ENCODE measurements around the gene NUP85.
"Not testable (repeated sequence)": the region's sequence is repeated elsewhere in the genome, so short reads cannot be mapped to it uniquely, and the experiment has no call there.

NUP85 gene

GRCh38 chr17:75266316-75267152 lies 61.1 kb downstream of the NUP85 start:
- in situ Hi-C loops (cut with HindIII; ENCODE audit: low sequenced_read_pairs) = no loop called here

DNA sequence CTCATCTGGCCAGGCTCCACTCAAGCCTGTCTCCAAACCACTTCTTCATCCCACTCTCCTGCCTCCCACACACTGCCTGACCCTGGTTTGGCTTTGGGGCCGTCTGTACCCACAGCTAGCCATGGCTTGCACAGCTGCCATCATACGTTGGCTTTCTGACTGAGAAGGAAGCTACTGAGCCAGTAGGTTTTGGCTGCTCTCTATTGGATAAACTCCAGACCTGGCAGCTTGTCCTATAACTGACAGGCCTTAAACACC lies 61.6 kb downstream of the NUP85 start:
- in situ Hi-C loops (cut with HindIII; ENCODE audit: low sequenced_read_pairs) = no loop called here

GRCh38 chr17:75267411-75268232 lies 62.1 kb downstream of the NUP85 start:
- in situ Hi-C loops (cut with HindIII; ENCODE audit: low sequenced_read_pairs) = no loop called here

DNA sequence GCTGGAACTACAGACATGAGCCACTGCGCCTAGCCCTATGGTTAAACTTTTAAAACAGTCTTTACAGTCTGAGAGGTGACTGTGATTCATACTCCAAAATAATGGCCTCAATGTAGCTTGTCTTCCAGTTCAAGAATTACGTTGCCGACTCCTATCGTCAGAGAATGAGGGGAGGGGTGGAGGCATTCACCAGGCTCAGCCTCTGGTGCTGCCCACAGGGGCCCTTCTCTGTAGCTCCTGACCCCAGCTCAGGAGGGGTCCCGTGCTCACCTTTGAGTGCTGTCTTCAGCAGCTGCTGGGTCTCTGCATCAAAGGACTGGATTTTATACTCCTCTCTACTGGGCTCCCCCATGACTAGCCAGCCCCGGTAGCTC lies 64.4 kb downstream of the NUP85 start:
- in situ Hi-C loops (cut with HindIII; ENCODE audit: low sequenced_read_pairs) = no loop called here

GRCh38 chr17:75270218-75270965 lies 64.9 kb downstream of the NUP85 start:
- in situ Hi-C loops (cut with HindIII; ENCODE audit: low sequenced_read_pairs) = no loop called here

GRCh38 chr17:75270966-75271232 lies 65.4 kb downstream of the NUP85 start, which contains the start of gene MIF4GD:
Gene MIF4GD, minus strand, starts transcription at chr17:75271231. Its CDS starts 1,036 bp downstream, at chr17:75270195.
- in situ Hi-C loops (cut with HindIII; ENCODE audit: low sequenced_read_pairs) = no loop called here

DNA sequence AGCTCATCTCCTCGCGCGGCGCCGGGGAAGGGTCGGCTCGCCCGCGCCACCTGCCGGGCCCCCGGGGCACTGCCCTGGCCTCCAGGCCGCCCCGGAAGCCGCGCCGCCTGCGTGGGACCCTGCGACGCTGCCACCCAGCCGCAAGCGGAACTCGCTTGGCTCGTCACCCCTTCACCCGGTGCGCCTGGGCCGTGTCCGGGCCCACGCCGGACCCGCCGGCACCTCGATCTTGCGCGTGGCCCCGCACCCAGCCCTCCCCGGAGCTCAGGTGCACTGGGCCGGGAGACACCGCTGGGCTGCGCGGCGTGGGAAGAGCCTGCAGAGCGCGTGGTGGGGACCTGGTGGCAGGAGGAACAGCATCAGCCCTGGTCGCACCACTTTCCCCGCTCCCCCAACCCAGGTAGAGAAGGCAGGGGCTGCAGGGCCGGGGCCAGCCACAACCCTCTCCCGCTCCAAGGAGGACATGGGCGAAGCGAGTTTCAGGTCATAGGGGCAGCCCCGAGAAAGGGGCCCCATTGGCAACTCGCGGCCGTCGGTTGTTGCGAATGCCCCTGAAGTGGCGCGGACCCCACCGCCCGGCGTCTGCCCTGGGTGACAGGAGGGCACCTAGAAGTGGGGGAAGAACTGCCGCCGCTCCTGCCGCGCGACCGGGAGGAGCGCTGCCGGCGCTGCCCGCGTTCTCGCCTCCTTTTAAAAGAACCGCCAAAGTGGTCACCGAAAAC lies 65.9 kb downstream of the NUP85 start:
- in situ Hi-C loops (cut with HindIII; ENCODE audit: low sequenced_read_pairs) = no loop called here

DNA sequence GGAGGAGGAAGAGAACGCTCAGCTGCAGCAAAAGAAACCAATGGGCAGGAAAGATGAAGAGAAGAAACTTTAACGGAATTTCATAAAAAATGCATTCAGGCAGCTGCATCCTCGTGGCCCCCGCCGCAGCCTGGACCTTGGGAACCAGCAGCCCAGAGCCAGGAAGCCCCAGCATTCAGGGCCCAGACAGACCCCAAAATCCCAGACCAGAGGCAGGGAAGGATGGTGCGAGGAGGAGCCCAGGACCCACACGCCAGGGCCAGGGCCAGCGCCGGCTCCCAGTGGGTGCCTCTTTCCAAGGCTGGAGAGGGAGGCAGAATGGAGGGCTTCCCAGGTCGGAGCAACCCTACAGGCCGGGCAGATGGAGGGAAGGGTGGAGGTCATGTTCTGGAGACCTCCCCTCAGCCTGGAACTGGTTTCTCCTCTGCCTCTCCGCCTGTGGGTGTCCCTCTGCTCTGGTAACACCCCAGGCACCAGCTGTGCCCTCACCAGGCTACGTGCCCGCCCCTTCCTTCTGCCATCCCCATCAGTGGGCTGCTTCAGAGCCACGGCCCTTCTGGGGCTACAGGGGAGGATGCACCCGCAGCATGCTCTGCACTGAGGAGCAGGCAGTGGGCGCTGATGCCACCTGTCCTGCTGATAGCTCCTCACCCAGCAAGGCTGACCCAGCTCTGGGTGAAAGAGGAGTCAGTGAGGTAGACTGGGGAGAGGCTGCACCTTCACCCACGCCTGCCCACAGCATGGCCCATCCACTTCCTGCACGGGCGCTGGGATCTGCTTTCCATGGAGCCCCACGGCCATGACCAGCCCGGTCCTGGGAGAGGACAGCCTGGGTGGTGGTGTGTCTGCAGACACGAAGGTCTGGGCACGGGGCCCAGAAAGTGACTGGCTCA lies 66.7 kb downstream of the NUP85 start:
- in situ Hi-C loops (cut with HindIII; ENCODE audit: low sequenced_read_pairs) = no loop called here

DNA sequence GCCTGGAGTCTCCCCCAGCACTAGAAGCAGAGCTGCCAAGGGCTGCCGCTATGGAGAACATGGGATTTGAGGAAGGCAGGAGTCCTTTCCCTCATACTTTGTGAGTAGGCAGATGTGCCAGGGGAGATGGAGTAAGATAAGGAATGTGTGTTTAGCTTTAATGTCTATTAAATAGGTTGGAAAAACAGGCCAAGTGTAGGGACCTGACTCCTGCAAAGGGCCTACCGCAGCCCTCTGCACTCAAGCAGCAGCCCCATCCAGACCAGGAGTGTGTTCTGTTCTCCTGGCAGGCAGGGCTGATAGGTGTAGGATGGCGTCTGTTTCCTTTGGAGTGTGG lies 67.3 kb downstream of the NUP85 start:
- in situ Hi-C loops (cut with HindIII; ENCODE audit: low sequenced_read_pairs) = no loop called here

DNA sequence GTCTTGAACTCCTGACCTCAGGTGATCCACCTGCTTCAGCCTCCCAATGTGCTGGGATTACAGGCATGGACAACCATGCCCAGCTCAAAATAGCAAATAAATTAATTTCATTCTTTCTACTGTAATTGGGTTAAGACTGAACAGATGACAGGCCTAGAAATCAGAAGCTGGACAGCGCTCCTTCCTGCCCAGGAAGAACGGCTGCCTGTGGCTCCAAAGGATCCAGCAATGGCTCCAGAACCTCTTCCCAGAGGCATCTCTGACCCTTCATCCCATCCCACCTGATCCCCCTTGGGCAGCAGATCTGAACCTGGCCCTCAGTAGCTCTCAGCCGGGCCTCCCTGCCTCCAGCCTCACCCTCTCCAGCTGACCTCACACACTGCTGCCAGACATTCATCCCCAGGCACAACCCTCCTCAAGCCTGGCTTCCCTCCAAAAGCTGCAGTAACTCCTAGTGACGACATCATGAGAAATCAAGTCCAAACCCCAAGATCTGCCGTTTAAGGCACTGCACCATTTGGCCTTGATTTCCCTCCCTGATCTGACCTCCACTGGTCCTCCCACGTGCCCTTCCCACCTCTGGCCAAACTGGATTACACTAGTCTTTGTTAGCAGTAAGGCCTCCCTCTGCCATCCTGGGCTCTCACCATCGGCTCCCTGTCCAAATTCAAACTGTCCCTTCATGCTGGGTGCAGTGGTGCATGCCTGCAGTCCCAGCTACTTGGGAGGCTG lies 68.7 kb downstream of the NUP85 start:
- in situ Hi-C loops (cut with HindIII; ENCODE audit: low sequenced_read_pairs) = no loop called here

DNA sequence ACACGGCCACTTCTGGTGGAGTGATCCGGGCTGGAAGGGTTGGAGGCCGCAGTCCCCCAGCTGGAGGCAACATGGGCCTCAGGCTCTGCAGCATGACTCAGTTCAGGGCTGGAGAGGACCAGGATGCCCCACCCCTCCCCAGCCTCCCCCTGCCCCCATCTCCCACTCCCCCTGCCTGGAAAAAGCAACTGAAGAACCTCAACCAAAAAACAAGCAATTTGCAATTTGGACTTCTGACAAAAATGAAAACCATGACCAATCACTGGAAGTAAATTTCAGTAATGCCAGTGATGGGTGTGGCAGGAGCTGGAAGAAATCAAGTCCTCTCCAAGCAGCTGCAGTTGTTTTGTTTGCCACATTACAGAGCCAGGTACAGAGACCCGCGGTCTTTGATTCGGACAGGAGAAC lies 72.2 kb downstream of the NUP85 start:
- in situ Hi-C loops (cut with HindIII; ENCODE audit: low sequenced_read_pairs) = no loop called here

DNA sequence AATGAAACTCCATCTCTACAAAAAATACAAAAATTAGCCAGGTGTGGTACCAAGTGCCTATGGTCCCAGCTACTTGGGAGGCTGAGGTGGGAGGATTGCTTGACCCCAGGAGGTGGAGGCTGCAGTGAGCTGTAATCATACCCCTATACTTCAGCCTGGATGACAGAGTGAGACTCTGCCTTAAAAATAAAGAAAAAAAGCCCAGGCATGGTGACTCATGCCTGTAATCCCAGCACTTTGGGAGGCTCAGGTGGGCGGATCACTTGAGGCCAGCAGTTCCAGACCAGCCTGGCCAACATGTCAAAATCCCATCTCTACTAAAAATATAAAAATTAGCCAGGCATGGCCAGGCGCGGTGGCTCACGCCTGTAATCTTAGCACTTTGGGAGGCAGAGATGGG lies 74.7 kb downstream of the NUP85 start:
- in situ Hi-C loops (cut with HindIII; ENCODE audit: low sequenced_read_pairs) = not testable (repeated sequence)

- in situ Hi-C loops (cut with HindIII; ENCODE audit: low sequenced_read_pairs) = no loop called here
Measured at GRCh38 chr17:75285123-75285522, 79.6 kb downstream of the NUP85 start.
